HG03175 (cell line): ENCODE results near the gene DAB2IP.
"Not testable (repeated sequence)": the region's sequence is repeated elsewhere in the genome, so short reads cannot be mapped to it uniquely, and the experiment has no call there.

Source experiments
- ATAC-seq: cut with Tn5 transposase; IDR thresholded peaks from one replicate; pipeline ENCODE4 v1.9.1; 2021; ENCODE audit warnings: mild to moderate bottlenecking, moderate library complexity; ENCODE audit not compliant: unreplicated experiment

The DAB2IP gene

DNA sequence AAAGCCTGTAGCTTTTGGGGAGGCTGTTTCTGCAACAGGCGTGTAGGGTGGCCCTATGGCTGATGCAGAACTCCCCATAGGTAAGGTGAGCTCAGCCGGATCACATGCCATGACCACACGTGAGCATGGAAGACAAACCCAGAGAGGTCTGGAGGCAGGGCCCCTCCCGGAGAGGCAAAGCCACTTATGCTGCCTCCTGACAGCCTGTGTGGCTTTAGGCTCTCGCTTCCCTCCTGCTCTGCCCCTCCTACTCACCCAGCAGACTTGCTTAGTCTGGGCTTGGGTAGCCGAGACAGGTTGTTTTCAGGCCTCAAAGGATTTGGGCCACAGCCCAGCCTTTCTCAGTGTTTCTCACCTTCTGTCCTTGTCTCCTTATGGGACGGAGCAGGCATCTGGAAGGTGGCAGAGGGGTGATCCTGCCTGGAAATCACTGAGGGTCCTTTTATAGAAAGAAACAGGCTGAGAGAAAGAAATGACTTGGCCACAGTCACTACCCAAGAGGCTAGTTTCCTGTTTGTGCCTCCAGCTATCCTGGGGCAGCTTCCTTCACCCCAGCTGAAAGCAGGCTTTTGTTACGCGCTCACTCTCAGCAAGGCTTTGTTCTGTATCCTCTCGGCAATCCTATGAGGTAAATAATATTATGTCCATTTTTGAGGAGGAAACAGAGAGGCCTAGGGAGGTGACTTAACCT is 89.9 kb downstream of the DAB2IP start:
- no peak for ATAC-seq

DNA sequence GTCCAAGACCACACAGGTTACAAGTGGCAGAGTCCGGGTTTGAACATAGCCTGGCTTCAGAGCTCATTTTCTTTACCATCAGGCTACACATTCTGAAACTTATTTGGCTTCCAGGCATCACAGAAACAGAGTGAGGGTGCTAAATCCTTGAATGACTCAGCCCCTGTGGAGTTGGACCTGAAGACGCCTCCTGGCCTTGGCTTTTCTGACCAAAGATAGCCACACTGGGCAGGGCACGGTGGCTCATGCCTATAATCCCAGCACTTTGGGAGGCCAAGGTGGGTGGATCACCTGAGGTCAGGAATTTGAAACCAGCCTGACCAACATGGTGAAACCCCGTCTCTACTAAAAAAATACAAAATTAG is 90.5 kb downstream of the DAB2IP start:
- not testable (repeated sequence) for ATAC-seq

DNA sequence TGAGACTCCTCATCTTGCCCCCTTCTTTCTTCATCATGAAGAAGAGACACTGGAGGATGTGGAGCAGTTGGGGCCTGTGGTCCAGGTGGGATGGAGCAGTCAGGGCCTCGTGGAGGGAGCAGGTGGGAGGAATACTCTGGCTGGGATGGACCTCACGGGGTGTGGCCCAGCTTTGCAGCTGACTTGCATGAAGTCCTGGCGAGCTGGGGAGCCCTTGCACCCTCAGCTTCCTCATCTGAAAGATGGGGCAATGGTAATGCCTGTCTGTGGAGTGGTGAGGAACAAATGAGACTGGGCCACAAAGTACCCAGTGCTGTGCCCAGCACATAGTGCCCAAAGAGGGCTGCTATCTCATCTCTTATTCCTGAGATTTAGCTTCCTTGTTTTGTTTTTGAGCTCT is 91.5 kb downstream of the DAB2IP start:
- no peak for ATAC-seq

DNA sequence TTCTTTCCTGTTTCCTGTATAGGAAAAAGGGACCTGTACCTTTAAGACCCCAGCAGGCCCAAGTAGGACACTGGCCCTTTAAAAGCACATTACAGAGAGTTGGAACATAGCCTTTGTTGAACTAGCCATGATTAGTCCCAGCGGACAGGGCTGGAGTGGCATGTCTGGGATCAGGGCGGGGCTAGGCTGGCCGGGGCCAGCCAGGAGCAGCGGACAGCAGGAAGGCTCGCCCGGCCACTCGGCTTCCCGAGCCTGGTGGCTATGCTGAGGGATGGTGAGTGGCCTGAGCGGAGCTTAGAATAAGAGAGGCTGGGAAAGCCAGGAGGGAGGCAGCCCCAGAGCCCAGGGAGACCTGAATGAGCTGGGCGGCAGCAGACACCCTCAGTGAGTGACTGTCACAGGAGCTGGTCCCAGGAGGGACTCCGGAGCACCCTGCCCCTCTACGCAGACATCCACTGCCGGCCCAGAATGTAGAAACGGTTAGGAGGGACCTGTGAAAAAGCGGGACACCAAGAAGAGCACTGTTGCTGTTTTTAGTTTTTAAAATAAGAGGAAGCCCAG is 92.1 kb downstream of the DAB2IP start:
- no peak for ATAC-seq

DNA sequence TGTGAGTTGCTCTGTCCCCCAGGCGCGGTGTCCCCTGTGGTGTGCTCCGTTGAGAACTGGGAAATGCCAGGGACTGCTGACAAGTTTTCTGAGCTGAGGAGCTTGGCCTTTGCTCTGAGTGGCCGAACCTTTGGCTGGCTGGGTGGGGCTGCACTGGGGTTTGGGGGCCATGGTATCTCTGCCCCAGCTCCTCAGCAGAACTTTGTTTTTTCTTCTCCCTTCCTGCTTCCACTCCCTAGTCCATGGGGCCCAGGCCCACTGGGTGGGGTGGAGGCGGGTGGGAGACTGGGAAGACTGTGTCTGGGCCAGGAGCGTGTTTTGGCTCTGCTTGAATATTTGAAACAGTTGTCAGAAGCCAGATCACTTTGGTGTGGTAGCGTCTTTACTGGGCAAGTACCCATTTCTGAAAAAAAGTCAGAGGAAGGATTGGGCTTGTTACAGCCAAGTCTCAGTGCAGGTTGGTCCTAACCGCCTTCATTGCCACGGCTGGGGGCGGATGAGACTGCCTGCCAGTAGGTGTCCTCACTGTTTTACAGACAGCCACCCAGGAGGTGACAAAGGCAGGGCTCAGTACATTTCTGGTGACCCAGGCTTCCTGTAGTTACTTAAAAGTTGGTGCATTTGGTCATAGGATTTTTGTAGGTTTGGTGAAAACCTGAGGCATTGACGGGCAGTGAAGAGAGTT is 92.7 kb downstream of the DAB2IP start:
- ATAC-seq = no peak

DNA sequence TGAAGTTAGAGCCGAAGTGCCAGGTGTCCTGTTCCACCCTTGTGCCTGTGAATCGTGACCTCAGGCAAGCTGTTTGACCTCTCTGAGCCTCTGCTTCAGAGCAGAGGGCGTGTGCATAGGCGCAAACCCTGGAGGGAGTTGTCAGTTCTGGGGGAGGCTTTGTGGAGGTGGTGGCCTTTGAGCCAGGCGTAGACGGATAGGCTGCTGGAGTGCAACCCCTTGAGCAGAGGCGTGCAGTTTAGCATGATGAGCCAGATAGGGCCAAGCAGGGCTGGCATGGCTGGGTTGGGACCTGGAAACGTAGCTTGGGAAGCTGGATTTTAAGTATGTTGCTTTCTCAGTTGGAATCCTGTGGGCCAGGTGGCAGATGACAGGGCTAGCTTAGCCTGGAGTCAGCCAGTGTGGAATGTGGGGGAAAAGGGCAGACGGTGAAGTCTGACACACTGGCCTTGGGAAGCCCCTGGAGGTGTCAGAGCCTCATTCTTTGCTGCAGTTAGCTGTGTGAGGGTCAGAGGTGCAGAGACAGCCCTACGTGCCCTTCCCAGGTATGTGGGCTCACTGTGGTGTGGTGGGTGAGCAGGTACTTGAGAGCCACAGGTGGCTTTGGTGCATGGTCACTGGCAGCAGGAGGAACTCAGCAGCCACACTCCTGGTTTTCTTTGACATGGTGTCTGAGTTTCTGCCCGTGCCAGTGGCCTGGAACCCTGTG is 93.4 kb downstream of the DAB2IP start:
- no peak for ATAC-seq

DNA sequence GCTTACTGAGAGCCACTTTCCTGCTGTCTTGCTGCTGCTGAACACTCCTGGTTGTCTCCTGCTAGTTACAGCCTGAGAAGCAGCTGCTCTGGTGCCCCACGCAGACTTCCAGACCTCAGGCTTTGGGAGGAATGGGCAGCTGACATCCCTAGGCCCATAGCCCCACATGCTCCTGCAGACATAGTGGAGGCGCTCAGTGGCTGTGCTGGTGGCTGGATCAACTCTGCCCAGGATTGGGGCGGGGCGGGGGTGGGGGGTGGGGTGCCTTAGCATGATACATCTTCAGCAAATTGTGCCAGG is 93.9 kb downstream of the DAB2IP start:
- ATAC-seq = no peak

DNA sequence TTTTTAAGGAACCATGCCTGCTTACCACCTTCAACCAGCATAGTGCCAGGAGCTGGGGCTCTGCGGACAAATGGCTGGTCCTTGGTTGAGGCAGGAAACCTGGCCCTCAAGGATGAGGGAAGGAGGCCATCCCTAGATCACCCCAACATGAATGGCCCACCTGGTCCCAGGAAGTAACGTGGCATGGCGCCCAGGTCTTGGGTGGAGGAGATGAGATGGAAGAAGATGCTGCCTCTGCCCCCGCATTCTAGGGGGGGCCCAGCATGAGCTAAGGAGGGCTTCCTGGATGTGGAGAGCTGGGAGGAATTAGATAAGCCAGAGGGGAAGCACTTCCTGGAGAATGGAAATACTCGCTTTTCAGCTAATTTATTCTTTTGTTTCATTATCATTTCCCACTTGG is 95.0 kb downstream of the DAB2IP start:
- ATAC-seq = no peak

DNA sequence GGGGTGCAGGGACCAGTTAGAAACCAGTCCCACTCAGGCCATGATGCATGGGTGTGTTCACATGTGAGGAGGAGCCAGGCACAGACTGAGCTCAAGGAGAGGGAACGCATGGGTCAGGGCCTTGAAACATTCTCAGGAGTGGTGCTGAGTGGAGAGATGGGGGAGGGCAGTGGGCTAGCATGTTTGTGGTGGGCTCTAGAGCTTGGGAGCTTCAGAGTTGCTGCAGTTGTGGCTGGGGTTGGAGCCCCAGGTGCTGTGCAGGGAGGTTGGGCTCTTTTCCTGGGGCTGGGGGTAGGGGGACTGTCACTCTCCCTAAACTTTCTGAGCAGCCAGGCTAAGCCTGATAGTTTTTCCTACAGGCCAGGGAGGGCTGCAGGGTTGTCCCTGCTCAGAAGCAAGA is 95.4 kb downstream of the DAB2IP start:
- no peak for ATAC-seq

DNA sequence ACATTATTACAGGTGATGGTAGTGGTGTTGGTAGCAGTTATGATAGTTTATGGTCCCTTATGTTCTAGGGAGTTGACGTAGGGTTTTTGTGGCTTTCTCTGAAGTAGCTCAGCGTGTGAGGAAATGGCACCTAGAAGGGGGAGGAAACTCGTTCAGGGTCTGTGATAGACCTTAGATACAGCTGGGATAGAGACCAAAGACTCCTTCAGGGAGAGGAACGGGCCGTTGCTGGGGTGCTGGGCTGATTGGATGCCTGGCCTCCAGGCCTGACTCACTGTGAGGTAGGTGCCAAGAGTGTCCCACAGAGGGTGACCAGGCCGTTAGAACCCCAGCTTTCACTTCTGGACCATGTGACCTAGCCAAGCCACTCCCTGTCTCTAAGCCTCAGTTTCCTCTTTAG is 96.6 kb downstream of the DAB2IP start:
- ATAC-seq = no peak

DNA sequence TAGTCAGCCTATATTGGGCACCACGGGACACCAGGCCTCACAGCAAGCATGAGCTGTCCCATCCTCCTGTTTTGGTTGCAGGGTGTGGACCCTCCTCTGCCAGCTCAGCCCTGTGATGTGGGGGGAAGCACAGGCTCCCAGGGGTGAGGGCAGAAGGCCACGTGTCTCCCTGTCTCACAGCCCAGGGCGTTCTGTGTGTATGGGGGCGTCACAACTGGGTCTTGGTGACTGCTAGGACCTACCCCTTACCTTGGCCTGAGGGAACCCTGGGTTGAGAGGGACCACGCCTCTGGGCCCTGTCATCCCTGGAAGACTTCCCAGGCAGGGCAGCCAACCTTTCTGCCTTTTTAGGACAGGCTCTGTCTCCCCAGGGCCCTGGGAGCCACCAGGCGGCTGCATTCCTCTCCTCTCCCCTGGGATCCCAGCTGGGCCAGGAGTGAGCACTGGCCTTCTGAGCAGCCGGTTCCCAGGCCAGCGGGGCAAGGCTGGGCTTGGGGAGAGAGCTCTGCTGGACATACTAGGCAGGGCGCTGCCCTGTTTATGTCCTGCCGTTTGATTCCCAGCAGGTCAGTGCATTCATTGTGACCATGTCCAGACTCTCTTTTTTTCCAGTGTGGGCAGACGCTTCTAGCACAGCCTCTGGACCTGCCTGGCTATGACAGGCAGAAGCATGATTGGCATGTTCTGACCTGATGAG is 97.4 kb downstream of the DAB2IP start:
- ATAC-seq = no peak

DNA sequence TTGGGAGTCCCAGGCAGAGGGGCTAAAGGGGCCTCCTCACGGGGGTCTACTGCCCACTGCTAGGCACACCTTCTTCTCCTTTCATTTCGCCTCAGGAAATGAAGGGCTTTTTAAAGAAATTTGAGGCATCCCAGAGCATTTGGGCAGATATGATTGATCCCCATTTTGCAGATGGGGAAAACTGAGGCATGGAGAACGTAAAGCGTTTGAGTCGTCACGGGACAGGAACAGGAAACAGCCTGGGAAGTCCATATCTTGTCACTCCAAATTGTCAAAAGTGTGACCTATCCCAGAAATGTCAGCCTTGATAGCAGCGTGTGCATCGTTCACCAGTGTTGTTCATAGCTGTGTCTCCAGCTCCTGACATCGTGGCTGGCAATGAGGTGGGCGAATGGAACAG is 98.2 kb downstream of the DAB2IP start:
- no peak for ATAC-seq

DNA sequence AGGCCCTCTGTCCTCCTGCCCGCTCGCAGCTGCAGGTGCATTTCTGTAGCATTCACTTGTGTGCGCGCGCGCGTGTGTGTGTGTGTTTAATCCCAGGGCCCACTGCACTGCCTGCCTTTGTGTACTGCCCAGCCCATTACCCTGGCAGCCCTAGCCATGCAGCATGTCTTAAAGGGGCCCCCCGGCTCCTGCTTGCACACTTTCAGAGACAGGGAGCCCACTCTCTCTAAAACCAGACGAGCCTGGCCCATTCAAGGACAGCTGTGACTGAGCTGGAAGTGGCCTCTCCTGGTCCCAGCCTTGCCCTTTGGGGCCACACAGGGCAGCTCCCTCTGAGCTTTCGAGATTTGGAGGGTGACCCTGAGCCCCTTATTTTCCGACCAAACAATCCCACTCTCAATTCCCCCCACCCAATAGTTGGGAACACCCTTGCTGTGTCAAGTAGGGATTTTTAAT is 98.9 kb downstream of the DAB2IP start:
- no peak for ATAC-seq

DNA sequence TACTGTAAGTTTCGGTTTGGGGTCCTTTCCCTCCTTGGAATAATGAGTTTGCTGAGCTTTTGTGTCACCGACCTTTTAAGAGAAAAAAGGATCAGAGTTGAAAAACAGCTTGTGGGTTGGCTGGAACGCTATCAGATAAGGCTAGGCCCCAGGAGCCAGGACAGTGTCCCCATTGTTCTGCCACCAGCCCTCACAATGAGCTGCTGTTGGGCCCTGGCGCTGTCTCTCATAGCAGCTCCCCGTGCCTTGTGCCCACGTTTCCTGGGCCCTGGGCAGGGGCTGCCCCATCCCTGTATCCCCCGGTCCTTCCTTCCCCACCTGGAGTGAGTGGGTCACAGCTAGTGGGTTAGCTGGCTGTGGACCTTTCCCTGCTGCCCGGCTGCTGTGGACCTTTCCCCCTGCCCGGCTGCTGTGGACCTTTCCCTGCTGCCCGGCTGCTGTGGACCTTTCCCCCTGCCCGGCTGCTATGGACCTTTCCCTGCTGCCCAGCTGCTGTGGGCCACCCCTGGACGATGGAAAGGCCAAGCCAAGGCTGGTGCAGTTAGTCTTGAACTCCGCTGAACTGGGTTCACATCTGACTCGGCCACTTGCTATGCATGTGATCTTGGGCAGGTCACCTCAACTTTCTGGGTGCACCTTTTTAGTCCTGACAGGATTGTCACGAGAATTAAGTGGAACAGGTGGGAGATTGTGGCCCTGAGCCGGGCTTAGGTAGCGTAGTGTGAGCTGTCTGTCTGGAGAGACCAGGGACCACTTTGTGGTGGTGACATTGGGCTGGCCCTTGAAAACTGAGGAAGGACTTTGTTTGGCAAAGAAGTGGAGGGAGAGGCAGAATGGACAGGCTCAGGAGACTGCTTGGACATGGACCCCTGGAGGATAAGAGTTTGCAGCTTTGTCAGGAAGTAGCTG is 99.5 kb downstream of the DAB2IP start:
- ATAC-seq = no peak

DNA sequence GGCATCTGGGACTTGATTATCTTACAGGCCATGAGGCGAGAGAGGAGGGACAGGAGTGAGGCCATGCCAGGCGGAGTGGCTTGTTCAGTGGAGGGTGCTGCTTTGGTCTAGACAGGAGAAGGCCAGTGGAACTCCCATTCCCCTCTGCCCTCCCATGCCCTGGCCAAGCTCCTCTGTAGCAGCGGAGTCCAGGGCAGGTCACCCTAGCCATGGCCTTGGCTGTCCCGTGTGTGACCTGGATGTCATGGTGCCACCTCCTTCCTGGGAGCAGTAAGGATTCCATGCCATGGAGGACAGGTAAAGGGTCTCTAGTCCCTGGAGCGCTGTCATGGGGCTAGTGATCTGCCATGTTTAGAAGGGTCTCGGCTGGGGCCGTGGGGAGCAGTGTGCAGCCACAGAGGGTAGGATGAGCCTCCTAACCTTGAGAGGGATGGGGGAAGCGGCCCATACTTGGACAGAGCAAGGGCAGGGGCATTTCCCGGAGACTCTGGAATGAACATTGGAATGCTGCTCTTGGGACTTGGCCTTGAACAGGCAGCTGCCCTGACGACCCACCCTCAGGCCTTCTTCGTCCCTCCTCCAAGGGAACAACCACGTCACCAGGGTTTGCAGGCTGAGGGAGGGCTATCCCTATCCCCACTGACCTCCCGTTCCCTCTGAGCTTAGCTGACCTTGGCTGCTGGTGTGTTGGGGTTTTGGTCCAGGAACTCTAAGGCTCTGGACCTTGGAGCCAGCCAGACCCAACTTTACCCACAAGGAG is 100.4 kb downstream of the DAB2IP start:
- no peak for ATAC-seq

DNA sequence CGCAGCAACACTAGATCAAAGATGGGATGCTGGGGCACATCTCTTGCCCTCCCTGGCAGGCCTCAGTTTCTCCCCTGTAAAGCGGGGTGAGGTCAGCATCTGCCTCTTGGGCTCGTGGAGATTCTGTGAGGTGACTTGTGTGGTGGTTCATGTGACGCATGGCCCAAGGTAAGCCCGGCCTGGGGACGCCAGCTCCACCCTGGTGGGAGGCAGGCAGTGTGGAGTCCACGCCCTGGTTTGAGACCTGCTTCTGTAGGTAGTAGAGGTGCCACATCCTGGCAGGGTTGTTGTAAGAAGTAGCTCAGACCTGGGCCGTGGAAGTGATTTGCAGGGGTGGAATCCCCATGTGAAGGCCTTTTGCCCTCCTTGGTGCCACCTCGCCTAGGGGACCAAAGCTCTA is 101.5 kb downstream of the DAB2IP start:
- no peak for ATAC-seq

DNA sequence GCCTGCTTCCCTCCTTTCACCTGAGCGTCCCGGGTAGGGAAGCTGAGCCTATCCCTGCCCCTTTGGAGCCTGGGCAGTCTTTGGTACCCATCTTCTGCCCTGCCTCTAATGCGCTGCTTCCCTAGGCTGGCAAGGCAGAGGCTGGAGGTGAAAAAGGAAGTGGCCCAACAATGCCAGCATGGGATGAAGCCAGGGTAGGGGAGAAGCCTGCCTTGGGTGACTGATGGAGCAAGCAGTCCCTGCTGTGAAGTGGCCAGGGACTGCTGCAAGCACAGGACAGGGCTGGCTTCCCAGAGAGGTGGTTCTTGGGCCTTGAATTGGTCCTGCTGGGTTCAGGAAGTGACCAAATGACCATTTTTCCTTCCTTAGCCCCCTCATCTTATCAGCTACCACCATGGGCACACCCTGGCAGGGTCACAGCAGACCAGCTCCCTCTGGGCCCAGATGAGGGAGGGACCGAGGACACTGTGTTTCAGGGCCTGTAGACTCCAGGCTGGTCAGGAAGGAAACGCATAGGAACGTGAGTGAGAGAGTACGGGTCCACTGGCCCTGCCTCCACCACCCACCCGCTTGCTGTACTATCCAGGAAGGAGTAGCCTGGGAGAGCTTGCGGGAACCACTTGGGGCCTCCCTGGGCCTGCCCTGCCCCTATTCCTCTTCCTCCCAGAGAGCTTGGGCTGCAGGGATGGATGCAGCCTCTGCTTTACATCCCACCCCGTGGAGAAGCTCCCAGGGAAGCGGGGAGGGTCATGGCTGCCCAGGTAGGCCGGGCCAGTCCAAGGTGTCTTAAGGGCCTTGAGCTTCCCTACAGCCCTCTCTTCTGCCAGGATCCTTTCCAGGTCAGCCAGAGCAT is 102.6 kb downstream of the DAB2IP start:
- no peak for ATAC-seq

DNA sequence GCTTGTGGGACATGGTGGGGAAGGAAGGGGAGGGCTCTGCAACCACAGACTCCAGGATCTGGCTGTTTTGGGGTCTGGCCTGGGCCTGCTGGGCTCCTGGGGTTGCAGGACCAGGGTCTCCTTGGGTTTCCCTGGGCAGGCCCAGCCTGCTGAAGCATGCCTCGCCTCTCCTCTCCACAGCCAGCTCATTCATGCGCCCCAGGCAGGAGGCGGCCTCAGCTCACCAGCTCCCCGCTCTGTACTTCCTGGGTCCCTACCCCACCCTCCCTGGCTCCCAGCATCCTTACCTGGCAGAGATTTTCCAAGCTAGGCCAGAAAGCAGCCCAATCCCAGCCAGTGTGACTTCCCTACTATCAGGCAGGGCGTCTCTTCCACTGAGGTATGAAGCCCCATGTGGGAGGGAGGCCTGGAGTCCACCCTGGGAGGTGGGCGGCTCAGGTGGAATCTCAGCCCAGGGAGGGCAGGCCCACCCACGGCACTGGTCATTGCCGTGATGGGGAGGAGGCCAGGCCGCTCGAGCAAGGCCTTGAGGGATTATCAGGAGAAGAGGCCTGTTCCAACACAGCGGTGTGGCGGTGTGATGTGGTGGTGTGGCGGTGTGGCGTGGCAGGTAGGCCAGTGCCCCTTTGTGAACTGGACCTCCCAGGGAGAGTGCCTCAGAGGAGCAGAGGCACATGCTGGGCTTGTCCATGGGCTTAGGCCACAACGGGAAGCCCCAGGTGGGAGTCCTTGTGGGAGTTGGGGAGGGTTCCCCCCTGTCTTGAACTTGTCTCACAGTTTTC is 103.4 kb downstream of the DAB2IP start:
- no peak for ATAC-seq
